ENCODE results near the gene OR2T3.
"Not testable (repeated sequence)": the region's sequence is repeated elsewhere in the genome, so short reads cannot be mapped to it uniquely, and the experiment has no call there.

OR2T3 gene

GRCh38 chr1:248472111-248472510, 1.0 kb upstream of the OR2T3 start:
- DNase-seq (ENCODE audit: low read depth) = not testable (repeated sequence)

- DNase-seq (ENCODE audit: low read depth) = not testable (repeated sequence)
These were observed 2.5 kb downstream of the OR2T3 start for GRCh38 chr1:248475660-248476059.

- not testable (repeated sequence) for DNase-seq (ENCODE audit: low read depth)
These were observed 8.8 kb downstream of the OR2T3 start for GRCh38 chr1:248481686-248482579.

GRCh38 chr1:248488289-248488688, 15.1 kb downstream of the OR2T3 start, which contains the start of gene OR2T5:
Gene OR2T5, plus strand, starts transcription at chr1:248488589. Its CDS starts 0 bp downstream, at chr1:248488589.
- DNase-seq (ENCODE audit: low read depth) = not testable (repeated sequence)

- DNase-seq (ENCODE audit: low read depth) = not testable (repeated sequence)
These were observed 23.5 kb downstream of the OR2T3 start for GRCh38 chr1:248496661-248497060.

GRCh38 chr1:248500305-248501035, 27.3 kb downstream of the OR2T3 start:
- DNase-seq (ENCODE audit: low read depth) = not testable (repeated sequence)

GRCh38 chr1:248507773-248508172, 34.6 kb downstream of the OR2T3 start, which contains the start of gene OR2G6:
Gene OR2G6, plus strand, starts transcription at chr1:248508073. Its CDS starts 13,574 bp downstream, at chr1:248521647.
- DNase-seq (ENCODE audit: low read depth) = not testable (repeated sequence)

GRCh38 chr1:248510217-248510616, 37.1 kb downstream of the OR2T3 start:
- not testable (repeated sequence) for DNase-seq (ENCODE audit: low read depth)

- no peak for DNase-seq (ENCODE audit: low read depth)
These were observed 48.7 kb downstream of the OR2T3 start for GRCh38 chr1:248521856-248522255.
